SK-N-SH (cell line): ENCODE measurements around the gene MYO10. TPM values are rescaled to one million over a fixed set of nuclear protein-coding genes. Genes with fewer than 3 reads are reported as not detected.
"Not testable (repeated sequence)": the region's sequence is repeated elsewhere in the genome, so short reads cannot be mapped to it uniquely, and the experiment has no call there.

ENCODE experiments used
- CTCF ChIA-PET: fragments of 300-600, 350-600 bp; formaldehyde crosslinking; extraction: SDS; loops from one replicate; lab custom pipeline; 2021; lab: Yijun Ruan, JAX
- POLR2A ChIA-PET: fragments of 350-600 bp; sonication (Branson Sonifier 250); formaldehyde crosslinking; extraction: SDS; loops from one replicate; lab custom pipeline; 2020; ENCODE audit warnings: antibody characterized with exemption, inconsistent platforms; lab: Yijun Ruan, JAX
- DNase-seq: peaks from one replicate; pipeline ENCODE4 v3.0.0; 2012
- H2AFZ ChIP-seq: fragments of 200-600 bp; sonication (generic); 2 replicates; pipeline ENCODE4 v1.8.1; 2016; ENCODE audit warnings: antibody characterized with exemption, mild to moderate bottlenecking, low read depth
- H3F3A ChIP-seq: fragments of 200-600 bp; sonication (generic); replicated peaks from 2 replicates; pipeline ENCODE3; 2016; ENCODE audit warnings: antibody characterized with exemption, mild to moderate bottlenecking; ENCODE audit not compliant: insufficient read depth
- H3K27ac ChIP-seq, 2 experiments: fragments of 200-500 bp in 1 of 2; fragments of 200-600 bp in 1 of 2; sonication (Bioruptor generic) in 1 of 2; sonication (generic), shearing (Covaris generic) in 1 of 2; 2 replicates each; pipeline versions ENCODE4 v1.5.1 to v1.6.1; 2014 to 2016; ENCODE audit warnings: low read depth in 2 of 2, inconsistent platforms in 1 of 2, low read length in 1 of 2, mild to moderate bottlenecking in 1 of 2, mixed read lengths in 1 of 2
- H3K27me3 ChIP-seq: fragments of 200-600 bp; sonication (generic), shearing (Covaris generic); 2 replicates; pipeline ENCODE4 v1.6.1; 2016; ENCODE audit warnings: mixed run types; ENCODE audit not compliant: insufficient read depth
- H3K36me3 ChIP-seq, 2 experiments: fragments of 200-500 bp in 1 of 2; fragments of 200-600 bp in 1 of 2; sonication (Bioruptor generic) in 1 of 2; sonication (generic) in 1 of 2; replicated peaks in 1 of 2; 2 replicates each; pipeline versions ENCODE3 to v1.5.1; 2014 to 2016; ENCODE audit warnings: low read length in 1 of 2, mild to moderate bottlenecking in 1 of 2; ENCODE audit not compliant: insufficient read depth in 2 of 2, control insufficient read depth in 1 of 2
- H3K4me1 ChIP-seq, 2 experiments: fragments of 200-500 bp in 1 of 2; fragments of 200-600 bp in 1 of 2; sonication (Bioruptor generic) in 1 of 2; sonication (generic), shearing (Covaris generic) in 1 of 2; 2 replicates each; pipeline versions ENCODE4 v1.5.1 to v1.6.1; 2014 to 2016; ENCODE audit warnings: low read depth in 1 of 2, low read length in 1 of 2, mixed run types in 1 of 2; ENCODE audit not compliant: insufficient read depth in 2 of 2, control insufficient read depth in 1 of 2
- H3K4me2 ChIP-seq: fragments of 200-600 bp; sonication (generic), shearing (Covaris generic); 2 replicates; pipeline ENCODE4 v1.6.1; 2017; ENCODE audit warnings: mixed run types
- H3K4me3 ChIP-seq, 2 experiments: fragments of 200-500 bp in 1 of 2; fragments of 200-600 bp in 1 of 2; sonication (Bioruptor generic) in 1 of 2; sonication (generic), shearing (Covaris generic) in 1 of 2; 2 replicates each; pipeline versions ENCODE4 v1.5.1 to v1.8.1; 2014 to 2016; ENCODE audit warnings: low read depth in 2 of 2, inconsistent platforms in 1 of 2, low read length in 1 of 2, mild to moderate bottlenecking in 1 of 2, mixed read lengths in 1 of 2, moderate library complexity in 1 of 2
- H3K79me2 ChIP-seq: fragments of 200-600 bp; sonication (generic); 2 replicates; pipeline ENCODE4 v1.8.1; 2017; ENCODE audit warnings: mild to moderate bottlenecking; ENCODE audit not compliant: insufficient read depth
- H3K9ac ChIP-seq: fragments of 200-600 bp; sonication (generic); 2 replicates; pipeline ENCODE4 v1.6.1; 2017; ENCODE audit warnings: mixed run types
- H3K9me2 ChIP-seq: fragments of 200-600 bp; sonication (generic); 2 replicates; pipeline ENCODE4 v1.6.1; 2017; ENCODE audit warnings: mixed run types
- H3K9me3 ChIP-seq: fragments of 200-600 bp; sonication (generic); 2 replicates; pipeline ENCODE4 v1.6.1; 2017; ENCODE audit warnings: mixed run types, mild to moderate bottlenecking, moderate library complexity
- H4K20me1 ChIP-seq: fragments of 200-600 bp; sonication (generic); 2 replicates; pipeline ENCODE4 v1.6.1; 2017; ENCODE audit warnings: mild to moderate bottlenecking, mixed run types; ENCODE audit not compliant: insufficient read depth
- ELF1 ChIP-seq: IDR thresholded peaks from 2 replicates; pipeline ENCODE4 v1.4.0; 2012
- FOSL2 ChIP-seq: IDR thresholded peaks from 2 replicates; pipeline ENCODE4 v1.4.0; 2012; ENCODE audit warnings: low read depth, mild to moderate bottlenecking, moderate library complexity, borderline replicate concordance
- FOXJ3 ChIP-seq: sonication (generic); formaldehyde crosslinking; IDR thresholded peaks from 2 replicates; pipeline ENCODE4 v1.5.1; 2020; ENCODE audit warnings: mild to moderate bottlenecking, missing genetic modification reagents
- FOXM1 ChIP-seq: IDR thresholded peaks from 2 replicates; pipeline ENCODE4 v1.4.0; 2012; ENCODE audit warnings: low read depth, mild to moderate bottlenecking
- GATA2 ChIP-seq: sonication (generic); formaldehyde crosslinking; IDR thresholded peaks from 2 replicates; pipeline ENCODE4 v1.5.0; 2020; ENCODE audit warnings: mild to moderate bottlenecking, missing genetic modification reagents
- MEF2A ChIP-seq: IDR thresholded peaks from 2 replicates; pipeline ENCODE4 v1.4.0; 2012; ENCODE audit warnings: low read depth, borderline replicate concordance
- MXI1 ChIP-seq: IDR thresholded peaks from 2 replicates; pipeline ENCODE4 v1.6.1; 2012; ENCODE audit warnings: mild to moderate bottlenecking, low read depth, low read length, improper control_type of control experiment
- NFIC ChIP-seq: IDR thresholded peaks from 2 replicates; pipeline ENCODE4 v1.4.0; 2012; ENCODE audit warnings: borderline replicate concordance
- NRF1 ChIP-seq: IDR thresholded peaks from 2 replicates; pipeline ENCODE4 v1.6.1; 2012; ENCODE audit warnings: low read depth, mild to moderate bottlenecking, low read length
- RCOR1 ChIP-seq: fragments of 150-350 bp; IDR thresholded peaks from 2 replicates; pipeline ENCODE4 v1.6.1; 2017; ENCODE audit warnings: antibody characterized with exemption, low read length
- RFX5 ChIP-seq: IDR thresholded peaks from 2 replicates; pipeline ENCODE4 v1.6.1; 2012; ENCODE audit warnings: mild to moderate bottlenecking, improper control_type of control experiment, low read length
- RXRA ChIP-seq: IDR thresholded peaks from 2 replicates; pipeline ENCODE4 v1.4.0; 2012; ENCODE audit warnings: low read depth, mild to moderate bottlenecking, borderline replicate concordance
- SIN3A ChIP-seq: IDR thresholded peaks from 2 replicates; pipeline ENCODE4 v1.6.1; 2012; ENCODE audit warnings: low read depth, mild to moderate bottlenecking, low read length, moderate library complexity, borderline replicate concordance
- SMC3 ChIP-seq: IDR thresholded peaks from 2 replicates; pipeline ENCODE4 v1.6.1; 2012; ENCODE audit warnings: low read depth, low read length, improper control_type of control experiment
- TAF1 ChIP-seq: IDR thresholded peaks from 2 replicates; pipeline ENCODE4 v1.6.1; 2012; ENCODE audit warnings: low read depth, mild to moderate bottlenecking, low read length, moderate library complexity, borderline replicate concordance
- WGBS: methylation state at CpG from one replicate; pipeline ENCODE4 v1.1.6; 2017; ENCODE audit warnings: low lambda C conversion rate; 5-methylcytosine and 5-hydroxymethylcytosine counted together
- polyA plus RNA-seq, 3 experiments: library from polyadenylated mRNA; depleted of rRNA; stranded (reverse); fragments of >200 nt; gene quantifications; 2 replicates each; pipeline ENCODE4 v1.2.3, GENCODE V29; 2012
- TF ChIP-seq, protein P1 (sequence below): IDR thresholded peaks from 2 replicates; pipeline ENCODE4 v1.4.0; 2012; ENCODE audit warnings: low read depth, borderline replicate concordance
- TF ChIP-seq, protein P2 (sequence below): IDR thresholded peaks from 2 replicates; pipeline ENCODE4 v1.6.1; 2012; ENCODE audit warnings: mild to moderate bottlenecking, low read depth, low read length, moderate library complexity
- TF ChIP-seq, protein P3 (sequence below): IDR thresholded peaks from 2 replicates; pipeline ENCODE4 v1.4.0; 2012; ENCODE audit warnings: low read depth, borderline replicate concordance
- TF ChIP-seq, protein P4 (sequence below): fragments of 150-350 bp; IDR thresholded peaks from 2 replicates; pipeline ENCODE4 v1.6.1; 2016; ENCODE audit warnings: mild to moderate bottlenecking, low read depth, low read length

Gene MYO10
- polyA plus RNA-seq, 1 of the 3 experiments (the other 2 are of a cell fraction): 8.1 TPM

DNA sequence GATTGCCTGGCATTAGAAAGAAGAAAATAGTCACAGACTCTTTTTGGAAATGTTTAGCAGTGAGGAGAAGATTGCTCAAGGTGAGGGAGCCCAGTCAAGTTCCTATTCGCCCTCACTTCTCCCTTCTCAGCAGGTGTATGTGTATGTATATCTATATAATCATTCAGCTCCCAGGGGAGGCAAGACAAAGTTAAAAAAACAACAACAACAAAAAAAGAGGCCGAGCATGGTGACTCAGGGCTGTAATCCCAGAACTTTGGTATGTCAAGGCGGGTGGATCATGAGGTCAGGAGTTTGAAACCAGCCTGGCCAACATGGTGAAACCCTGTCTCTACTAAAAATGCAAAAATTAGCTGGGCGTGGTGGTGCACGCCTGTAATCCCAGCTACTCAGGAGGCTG, 197.7 kb downstream of the MYO10 start:
- H3K9ac ChIP-seq, H3K9me3 ChIP-seq, H3K4me3 ChIP-seq, H3K9me2 ChIP-seq, H2AFZ ChIP-seq, POLR2A ChIA-PET, H3K27ac ChIP-seq, H3K4me2 ChIP-seq, DNase-seq, H3K27me3 ChIP-seq: not testable (repeated sequence)
- peaks cover 12% of the 10 kb centered on the region; the same call in 1 of the 2 replicates for H4K20me1 ChIP-seq
- H3K4me1 ChIP-seq: peaks cover 17 to 21% of the 10 kb centered on the region in 2 experiments; a peak in 3 of 4 replicates
- CTCF ChIA-PET: interaction anchor here (1.6 kb wide), 1 partner anchor 452 kb away, joined by 6 read pairs; no protein-coding TSS in a partner anchor
- peaks cover 17% of the 10 kb centered on the region for H3F3A ChIP-seq
- peaks cover 87% of the 10 kb centered on the region for H3K79me2 ChIP-seq
- WGBS: 89% methylated on average over 5 of the region's 5 CpGs
- peaks cover 0 to 42% of the 10 kb centered on the region in 2 experiments for H3K36me3 ChIP-seq

DNA sequence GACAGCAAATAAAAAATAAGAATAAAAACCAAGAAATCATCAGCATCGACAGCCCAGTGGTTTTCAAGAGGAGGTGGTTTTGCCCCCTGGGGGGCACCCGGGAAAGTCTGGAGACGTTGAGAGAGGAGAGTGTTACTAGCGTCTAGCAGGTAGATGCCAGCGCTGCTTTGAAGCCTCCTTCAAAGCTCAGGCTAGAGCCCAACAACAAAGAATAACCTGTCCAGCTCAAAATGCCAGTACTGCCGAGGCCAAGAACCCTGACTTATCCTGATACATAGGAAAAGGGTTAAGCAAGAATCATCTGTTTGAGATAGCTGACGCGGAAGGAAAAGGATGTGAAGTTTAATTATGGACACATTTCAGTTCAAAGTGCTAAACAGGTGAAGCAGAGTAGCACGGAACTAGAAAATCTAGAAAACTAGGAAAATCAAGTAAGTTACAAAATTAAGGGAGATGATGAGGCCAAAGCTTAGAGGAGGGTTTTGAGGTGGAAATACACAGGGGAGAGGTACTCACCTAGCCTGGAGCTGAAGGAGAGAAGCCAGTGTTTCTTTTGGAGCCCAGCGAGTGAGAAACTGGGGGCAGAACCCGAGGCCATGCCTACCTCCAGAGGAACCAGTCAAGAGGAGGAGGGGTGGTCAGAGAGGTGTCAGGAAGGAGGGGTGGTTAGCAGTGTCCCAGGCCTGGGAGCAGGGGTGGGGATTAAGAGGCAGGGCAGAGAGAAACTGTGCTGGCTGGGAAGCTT, 198.3 kb downstream of the MYO10 start:
- peaks cover 12% of the 10 kb centered on the region; the same call in 1 of the 2 replicates for H4K20me1 ChIP-seq
- DNase-seq: no peak
- H3K4me1 ChIP-seq: peaks cover 17 to 21% of the 10 kb centered on the region in 2 experiments; a peak in 3 of 4 replicates
- peaks cover 87% of the 10 kb centered on the region for H3K79me2 ChIP-seq
- H3K9ac ChIP-seq: no peak overlapping the region
- no peaks in the 10 kb centered on the region for H3K27me3 ChIP-seq
- POLR2A ChIA-PET: no interaction called here
- H3K4me2 ChIP-seq: no peak overlapping the region
- H3K9me3 ChIP-seq: no peaks in the 10 kb centered on the region
- H3K27ac ChIP-seq: no peak overlapping the region
- peaks cover 0 to 37% of the 10 kb centered on the region in 2 experiments for H3K36me3 ChIP-seq
- no peaks in the 10 kb centered on the region for H3K9me2 ChIP-seq
- 93% methylated on average over 11 of the region's 11 CpGs for WGBS
- H3K4me3 ChIP-seq: no peak overlapping the region
- H3F3A ChIP-seq: peaks cover 17% of the 10 kb centered on the region
- H2AFZ ChIP-seq: no peak overlapping the region
- CTCF ChIA-PET: interaction anchor here (1.6 kb wide), 1 partner anchor 453 kb away, joined by 6 read pairs; no protein-coding TSS in a partner anchor
- no peak for TF ChIP-seq NRF1
- TF ChIP-seq SIN3A: no peak
- TF ChIP-seq FOSL2: no peak
- no peak for TF ChIP-seq TAF1
- TF ChIP-seq, protein P1, sequence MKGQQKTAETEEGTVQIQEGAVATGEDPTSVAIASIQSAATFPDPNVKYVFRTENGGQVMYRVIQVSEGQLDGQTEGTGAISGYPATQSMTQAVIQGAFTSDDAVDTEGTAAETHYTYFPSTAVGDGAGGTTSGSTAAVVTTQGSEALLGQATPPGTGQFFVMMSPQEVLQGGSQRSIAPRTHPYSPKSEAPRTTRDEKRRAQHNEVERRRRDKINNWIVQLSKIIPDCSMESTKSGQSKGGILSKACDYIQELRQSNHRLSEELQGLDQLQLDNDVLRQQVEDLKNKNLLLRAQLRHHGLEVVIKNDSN: no peak
- TF ChIP-seq SMC3: no peak
- TF ChIP-seq GATA2 (CRISPR knock-in tag): no peak
- no peak for TF ChIP-seq NFIC
- no peak for TF ChIP-seq FOXM1
- no peak for TF ChIP-seq RXRA
- TF ChIP-seq, protein P2, sequence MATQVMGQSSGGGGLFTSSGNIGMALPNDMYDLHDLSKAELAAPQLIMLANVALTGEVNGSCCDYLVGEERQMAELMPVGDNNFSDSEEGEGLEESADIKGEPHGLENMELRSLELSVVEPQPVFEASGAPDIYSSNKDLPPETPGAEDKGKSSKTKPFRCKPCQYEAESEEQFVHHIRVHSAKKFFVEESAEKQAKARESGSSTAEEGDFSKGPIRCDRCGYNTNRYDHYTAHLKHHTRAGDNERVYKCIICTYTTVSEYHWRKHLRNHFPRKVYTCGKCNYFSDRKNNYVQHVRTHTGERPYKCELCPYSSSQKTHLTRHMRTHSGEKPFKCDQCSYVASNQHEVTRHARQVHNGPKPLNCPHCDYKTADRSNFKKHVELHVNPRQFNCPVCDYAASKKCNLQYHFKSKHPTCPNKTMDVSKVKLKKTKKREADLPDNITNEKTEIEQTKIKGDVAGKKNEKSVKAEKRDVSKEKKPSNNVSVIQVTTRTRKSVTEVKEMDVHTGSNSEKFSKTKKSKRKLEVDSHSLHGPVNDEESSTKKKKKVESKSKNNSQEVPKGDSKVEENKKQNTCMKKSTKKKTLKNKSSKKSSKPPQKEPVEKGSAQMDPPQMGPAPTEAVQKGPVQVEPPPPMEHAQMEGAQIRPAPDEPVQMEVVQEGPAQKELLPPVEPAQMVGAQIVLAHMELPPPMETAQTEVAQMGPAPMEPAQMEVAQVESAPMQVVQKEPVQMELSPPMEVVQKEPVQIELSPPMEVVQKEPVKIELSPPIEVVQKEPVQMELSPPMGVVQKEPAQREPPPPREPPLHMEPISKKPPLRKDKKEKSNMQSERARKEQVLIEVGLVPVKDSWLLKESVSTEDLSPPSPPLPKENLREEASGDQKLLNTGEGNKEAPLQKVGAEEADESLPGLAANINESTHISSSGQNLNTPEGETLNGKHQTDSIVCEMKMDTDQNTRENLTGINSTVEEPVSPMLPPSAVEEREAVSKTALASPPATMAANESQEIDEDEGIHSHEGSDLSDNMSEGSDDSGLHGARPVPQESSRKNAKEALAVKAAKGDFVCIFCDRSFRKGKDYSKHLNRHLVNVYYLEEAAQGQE: no peak
- TF ChIP-seq, protein P3, sequence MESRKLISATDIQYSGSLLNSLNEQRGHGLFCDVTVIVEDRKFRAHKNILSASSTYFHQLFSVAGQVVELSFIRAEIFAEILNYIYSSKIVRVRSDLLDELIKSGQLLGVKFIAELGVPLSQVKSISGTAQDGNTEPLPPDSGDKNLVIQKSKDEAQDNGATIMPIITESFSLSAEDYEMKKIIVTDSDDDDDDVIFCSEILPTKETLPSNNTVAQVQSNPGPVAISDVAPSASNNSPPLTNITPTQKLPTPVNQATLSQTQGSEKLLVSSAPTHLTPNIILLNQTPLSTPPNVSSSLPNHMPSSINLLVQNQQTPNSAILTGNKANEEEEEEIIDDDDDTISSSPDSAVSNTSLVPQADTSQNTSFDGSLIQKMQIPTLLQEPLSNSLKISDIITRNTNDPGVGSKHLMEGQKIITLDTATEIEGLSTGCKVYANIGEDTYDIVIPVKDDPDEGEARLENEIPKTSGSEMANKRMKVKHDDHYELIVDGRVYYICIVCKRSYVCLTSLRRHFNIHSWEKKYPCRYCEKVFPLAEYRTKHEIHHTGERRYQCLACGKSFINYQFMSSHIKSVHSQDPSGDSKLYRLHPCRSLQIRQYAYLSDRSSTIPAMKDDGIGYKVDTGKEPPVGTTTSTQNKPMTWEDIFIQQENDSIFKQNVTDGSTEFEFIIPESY: no peak
- TF ChIP-seq RFX5: no peak
- TF ChIP-seq MXI1: no peak
- TF ChIP-seq FOXJ3: no peak
- TF ChIP-seq, protein P4, sequence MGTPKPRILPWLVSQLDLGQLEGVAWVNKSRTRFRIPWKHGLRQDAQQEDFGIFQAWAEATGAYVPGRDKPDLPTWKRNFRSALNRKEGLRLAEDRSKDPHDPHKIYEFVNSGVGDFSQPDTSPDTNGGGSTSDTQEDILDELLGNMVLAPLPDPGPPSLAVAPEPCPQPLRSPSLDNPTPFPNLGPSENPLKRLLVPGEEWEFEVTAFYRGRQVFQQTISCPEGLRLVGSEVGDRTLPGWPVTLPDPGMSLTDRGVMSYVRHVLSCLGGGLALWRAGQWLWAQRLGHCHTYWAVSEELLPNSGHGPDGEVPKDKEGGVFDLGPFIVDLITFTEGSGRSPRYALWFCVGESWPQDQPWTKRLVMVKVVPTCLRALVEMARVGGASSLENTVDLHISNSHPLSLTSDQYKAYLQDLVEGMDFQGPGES: no peak
- no peak for TF ChIP-seq ELF1
- TF ChIP-seq RCOR1: no peak
- TF ChIP-seq MEF2A: no peak
